Fibroblast of lung (primary cell): Measurements from ENCODE around the gene MS4A18. TPM values are rescaled to one million over a fixed set of nuclear protein-coding genes. Genes with fewer than 3 reads are reported as not detected.
"Not testable (repeated sequence)": the region's sequence is repeated elsewhere in the genome, so short reads cannot be mapped to it uniquely, and the experiment has no call there.

Experiments
- DNase-seq, 2 donors: peaks; one replicate each; pipeline versions ENCODE4 v3.0.0 to v3.0.0-alpha.2; 2010; ENCODE audit warnings: low read depth in 2 of 2
- H2AFZ ChIP-seq: 2 replicates; pipeline ENCODE4 v1.5.1; 2012; ENCODE audit warnings: low read length, control low read depth, inconsistent platforms
- H3K27ac ChIP-seq: 2 replicates; pipeline ENCODE4 v1.5.1; 2011; ENCODE audit warnings: low read length, control low read depth; ENCODE audit not compliant: insufficient read depth
- H3K27me3 ChIP-seq: 2 replicates; pipeline ENCODE4 v1.5.1; 2011; ENCODE audit warnings: mild to moderate bottlenecking, low read length; ENCODE audit not compliant: control insufficient read depth, insufficient read depth
- H3K36me3 ChIP-seq: 2 replicates; pipeline ENCODE4 v1.5.1; 2011; ENCODE audit warnings: low read length; ENCODE audit not compliant: control insufficient read depth, insufficient read depth
- H3K4me1 ChIP-seq: 2 replicates; pipeline ENCODE4 v1.5.1; 2011; ENCODE audit warnings: low read length; ENCODE audit not compliant: control insufficient read depth, insufficient read depth; ENCODE audit errors: extremely low read depth
- H3K4me2 ChIP-seq: 2 replicates; pipeline ENCODE4 v1.5.1; 2011; ENCODE audit warnings: low read length, control low read depth; ENCODE audit not compliant: insufficient read depth; ENCODE audit errors: extremely low read depth
- H3K4me3 ChIP-seq, 4 experiments: fragments of 200-600 bp in 1 of 4; sonication (generic) in 1 of 4; replicated peaks in 1 of 4; 2 replicates each; pipeline ENCODE4 v1.5.1; 2011 to 2016; ENCODE audit warnings: low read length in 4 of 4, low read depth in 3 of 4, mild to moderate bottlenecking in 3 of 4, control low read depth in 2 of 4, inconsistent platforms in 1 of 4, mixed read lengths in 1 of 4; ENCODE audit not compliant: insufficient read depth in 1 of 4; ENCODE audit errors: control extremely low read depth in 1 of 4
- H3K79me2 ChIP-seq: 2 replicates; pipeline ENCODE4 v1.5.1; 2012; ENCODE audit warnings: mild to moderate bottlenecking, low read length, inconsistent platforms; ENCODE audit not compliant: control insufficient read depth, insufficient read depth
- H3K9ac ChIP-seq: 2 replicates; pipeline ENCODE4 v1.5.1; 2011; ENCODE audit warnings: mild to moderate bottlenecking, low read length, control low read depth; ENCODE audit not compliant: insufficient read depth
- H3K9me3 ChIP-seq: 2 replicates; pipeline ENCODE4 v1.5.1; 2012; ENCODE audit warnings: low read depth, low read length; ENCODE audit not compliant: control insufficient read depth, insufficient read depth
- H4K20me1 ChIP-seq: 2 replicates; pipeline ENCODE4 v1.5.1; 2011; ENCODE audit warnings: low read length; ENCODE audit not compliant: control insufficient read depth, insufficient read depth; ENCODE audit errors: extremely low read depth
- CTCF ChIP-seq, 2 donors: IDR thresholded peaks in 1 of 2; conservative IDR thresholded peaks in 1 of 2; 1 replicate in 1 of 2; 2 replicates in 1 of 2; pipeline ENCODE4 v1.5.1; 2011 to 2012; ENCODE audit warnings: low read length in 2 of 2, control low read depth in 1 of 2, inconsistent platforms in 1 of 2, low read depth in 1 of 2, mild to moderate bottlenecking in 1 of 2
- EZH2 ChIP-seq: IDR thresholded peaks from 2 replicates; pipeline ENCODE4 v1.5.1; 2012; ENCODE audit warnings: low read length, control low read depth, mild to moderate bottlenecking; ENCODE audit errors: missing control alignments
- polyA plus RNA-seq, 2 donors: library from polyadenylated mRNA; depleted of rRNA in 1 of 2; stranded (reverse) in 1 of 2; unstranded in 1 of 2; fragments of >200 nt; gene quantifications; 2 replicates each; pipeline ENCODE4 v1.2.1, GENCODE V29; 2011 to 2012; ENCODE audit warnings: missing spikeins in 1 of 2
- total RNA-seq: library from RNA; depleted of rRNA; stranded (reverse); fragments of >200 nt; gene quantifications from 2 replicates; pipeline ENCODE4 v1.2.1, GENCODE V29; 2014

MS4A18 gene
- total and polyA plus RNA-seq, 2 donors (not counting 1 experiment from before 2014, with no cell fraction given), result not detected

DNA sequence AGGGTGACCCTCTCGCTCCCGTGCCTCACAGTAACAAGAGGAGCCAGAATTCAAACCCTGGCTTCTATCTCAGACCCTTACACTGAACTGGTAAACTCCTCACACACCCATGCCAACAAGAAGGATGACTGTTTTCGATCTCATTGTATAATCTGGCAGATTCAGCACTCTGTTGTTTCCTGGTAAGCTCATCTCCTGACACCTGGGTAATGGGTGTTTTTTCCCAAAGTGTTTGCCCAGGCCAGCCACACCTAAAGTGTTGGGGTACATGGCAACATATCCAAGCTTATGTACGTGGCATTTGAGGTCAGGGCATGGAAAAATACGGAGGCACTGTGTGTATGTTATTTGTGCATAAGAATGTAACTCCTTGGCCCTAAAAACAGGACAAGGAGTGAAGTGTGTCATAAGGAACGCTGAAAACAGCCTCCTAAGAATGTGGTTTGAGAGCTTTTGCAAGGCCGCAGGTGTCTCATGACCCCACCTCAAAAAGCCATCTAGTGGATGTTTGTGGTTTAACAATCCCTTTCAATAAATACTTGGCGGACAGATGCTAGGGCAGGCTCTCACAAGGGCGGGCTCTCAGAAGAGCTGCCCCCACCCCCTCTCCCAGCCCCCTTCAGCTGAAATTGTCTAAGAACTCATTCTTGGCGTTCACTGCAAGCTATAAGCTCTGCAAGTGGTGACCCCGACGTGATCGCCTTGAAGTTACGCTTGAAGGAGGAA, 31.9 kb downstream of the MS4A18 start, which contains the start of gene MS4A15:
Gene MS4A15, plus strand, starts transcription at position 561 of the 726 bp plus-strand sequence. CDS start 6,867 bp downstream, outside the sequence.
- Histone ChIP-seq H3K9ac (no peak within 1 kb of the TSS), H2AFZ (no peak within 1 kb of the TSS), H3K27me3 (no peaks in the 10 kb centered on the region), H3K79me2 (no peaks in the 10 kb centered on the region), H3K27ac (no peak within 1 kb of the TSS), H3K4me2 (no peak within 1 kb of the TSS), H3K4me1 (no peaks in the 10 kb centered on the region), H4K20me1 (no peaks in the 10 kb centered on the region), H3K9me3 (no peaks in the 10 kb centered on the region), H3K36me3 (no peaks in the 10 kb centered on the region), H3K4me3 (no peak within 1 kb of the TSS)
- TF ChIP-seq EZH2, result no peak
- TF ChIP-seq CTCF (conservative IDR thresholded peaks at IDR 0.05 in 1 of 2, IDR thresholded peaks at IDR 0.05 in 1 of 2; ENCODE audit: low read depth in 1 of 2, low read length in 2 of 2), result peak in 1 of 2 donors; percentile 2
- DNase-seq, result peak in 1 of 2 donors; percentile 8

GRCh38 chr11:60757231-60757800, 32.8 kb downstream of the MS4A18 start:
- Histone ChIP-seq H3K4me3 (no peak overlapping the region), H3K27ac (no peak overlapping the region), H3K4me2 (no peak overlapping the region), H2AFZ (no peak overlapping the region), H3K9me3 (no peaks in the 10 kb centered on the region), H4K20me1 (no peaks in the 10 kb centered on the region), H3K27me3 (no peaks in the 10 kb centered on the region), H3K9ac (no peak overlapping the region), H3K4me1 (no peaks in the 10 kb centered on the region), H3K79me2 (no peaks in the 10 kb centered on the region), H3K36me3 (no peaks in the 10 kb centered on the region)
- no peak for DNase-seq
- TF ChIP-seq CTCF (conservative IDR thresholded peaks at IDR 0.05 in 1 of 2, IDR thresholded peaks at IDR 0.05 in 1 of 2; ENCODE audit: low read depth in 1 of 2, low read length in 2 of 2), result no peak
- no peak for TF ChIP-seq EZH2

GRCh38 chr11:60758671-60759070, 34.2 kb downstream of the MS4A18 start:
- H3K9me3 ChIP-seq, H3K4me1 ChIP-seq, H3K27me3 ChIP-seq, H3K36me3 ChIP-seq, H3K4me3 ChIP-seq, H2AFZ ChIP-seq, H3K4me2 ChIP-seq, H3K27ac ChIP-seq, H3K79me2 ChIP-seq, DNase-seq, H4K20me1 ChIP-seq, H3K9ac ChIP-seq: not testable (repeated sequence)

GRCh38 chr11:60759438-60760225, 35.1 kb downstream of the MS4A18 start:
- H2AFZ ChIP-seq, H4K20me1 ChIP-seq, H3K4me1 ChIP-seq, H3K27me3 ChIP-seq, H3K79me2 ChIP-seq, H3K36me3 ChIP-seq, H3K9ac ChIP-seq, H3K9me3 ChIP-seq, H3K4me2 ChIP-seq, H3K4me3 ChIP-seq, H3K27ac ChIP-seq, DNase-seq: not testable (repeated sequence)
